PFSK-1 (cell line): ENCODE results near the gene HEXB.

Experiments used
- POLR2AphosphoS5 ChIP-seq: IDR thresholded peaks from 2 replicates; pipeline ENCODE4 v1.6.1; 2012; ENCODE audit warnings: low read depth, mild to moderate bottlenecking, control low read depth, low read length, moderate library complexity
- SIN3A ChIP-seq: IDR thresholded peaks from 2 replicates; pipeline ENCODE4 v1.6.1; 2012; ENCODE audit warnings: mild to moderate bottlenecking, low read length, moderate library complexity, borderline replicate concordance; ENCODE audit not compliant: insufficient read depth
- TAF1 ChIP-seq: IDR thresholded peaks from 2 replicates; pipeline ENCODE4 v1.6.1; 2012; ENCODE audit warnings: low read length, control low read depth, borderline replicate concordance; ENCODE audit not compliant: insufficient read depth

DNA sequence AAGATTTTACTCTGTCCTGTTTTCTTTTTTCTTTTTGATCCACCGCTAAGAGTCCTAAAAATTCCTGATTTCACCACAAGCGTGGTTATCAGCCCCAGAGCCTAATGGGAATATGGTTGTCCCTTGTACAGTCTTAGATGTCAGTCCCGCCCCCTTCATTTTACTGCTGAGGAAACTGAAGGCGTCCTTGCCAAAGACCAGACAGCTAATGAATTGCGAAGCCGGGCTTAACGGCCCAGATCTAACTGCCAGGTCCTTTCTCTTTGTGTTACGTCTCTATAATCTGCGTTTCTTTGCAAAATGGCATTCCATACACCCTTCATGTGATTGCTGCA is 82.5 kb downstream of the HEXB start:
- TF ChIP-seq TAF1 = no peak
- TF ChIP-seq POLR2AphosphoS5 = no peak
- TF ChIP-seq SIN3A = no peak
